UCSD-AML1 (cell line): ENCODE data around the gene NAALADL2.
"Not testable (repeated sequence)": the region's sequence is repeated elsewhere in the genome, so short reads cannot be mapped to it uniquely, and the experiment has no call there.

Experiments
- DNase-seq: peaks from one replicate; lab custom pipeline; 2025; ENCODE audit not compliant: unreplicated experiment; lab: John Stamatoyannopoulos, UW

Gene NAALADL2

GRCh38 chr3:175460849-175461399, 601.8 kb downstream of the NAALADL2 start:
- DNase-seq, result not testable (repeated sequence)

GRCh38 chr3:175464362-175464761, 605.2 kb downstream of the NAALADL2 start:
- no peak for DNase-seq

- no peak for DNase-seq
Measured at GRCh38 chr3:175469124-175469523, 610.0 kb downstream of the NAALADL2 start.

GRCh38 chr3:175475765-175476164, 616.6 kb downstream of the NAALADL2 start:
- DNase-seq, result no peak

GRCh38 chr3:175476489-175476888, 617.4 kb downstream of the NAALADL2 start:
- DNase-seq, result no peak

- no peak for DNase-seq
Measured at GRCh38 chr3:175477651-175478224, 618.6 kb downstream of the NAALADL2 start.

- no peak for DNase-seq
Measured at GRCh38 chr3:175478301-175478700, 619.2 kb downstream of the NAALADL2 start.

GRCh38 chr3:175479175-175479574, 620.0 kb downstream of the NAALADL2 start:
- DNase-seq, result no peak

GRCh38 chr3:175479800-175480199, 620.7 kb downstream of the NAALADL2 start:
- no peak for DNase-seq

- DNase-seq, result no peak
Measured at GRCh38 chr3:175484666-175485065, 625.5 kb downstream of the NAALADL2 start.

GRCh38 chr3:175485436-175485835, 626.3 kb downstream of the NAALADL2 start:
- no peak for DNase-seq

- DNase-seq, result no peak
Measured at GRCh38 chr3:175486255-175486654, 627.1 kb downstream of the NAALADL2 start.

- no peak for DNase-seq
Measured at GRCh38 chr3:175489406-175489805, 630.3 kb downstream of the NAALADL2 start.

- DNase-seq, result no peak
Measured at GRCh38 chr3:175493301-175493700, 634.2 kb downstream of the NAALADL2 start.

- DNase-seq, result no peak
Measured at GRCh38 chr3:175495331-175495730, 636.2 kb downstream of the NAALADL2 start.

- DNase-seq, result no peak
Measured at GRCh38 chr3:175502155-175502554, 643.0 kb downstream of the NAALADL2 start.

- DNase-seq, result no peak
Measured at GRCh38 chr3:175511219-175511785, 652.2 kb downstream of the NAALADL2 start.

GRCh38 chr3:175512700-175513099, 653.6 kb downstream of the NAALADL2 start:
- no peak for DNase-seq

GRCh38 chr3:175518459-175518858, 659.3 kb downstream of the NAALADL2 start:
- no peak for DNase-seq

GRCh38 chr3:175521406-175521805, 662.3 kb downstream of the NAALADL2 start:
- no peak for DNase-seq

- DNase-seq, result no peak
Measured at GRCh38 chr3:175526191-175526590, 667.1 kb downstream of the NAALADL2 start.

GRCh38 chr3:175526609-175527280, 667.6 kb downstream of the NAALADL2 start:
- no peak for DNase-seq
